Activated naive CD4-positive, alpha-beta T cell treated with anti-CD3 and anti-CD28 coated beads, Interleukin-2, amount 50 U/mL, for 16 hours (primary cell): Measurements from ENCODE around the gene RAD23B.
"Not testable (repeated sequence)": the region's sequence is repeated elsewhere in the genome, so short reads cannot be mapped to it uniquely, and the experiment has no call there.

Experiments used
- DNase-seq: peaks from one replicate; pipeline ENCODE4 v3.0.0-alpha.2; 2020

Gene RAD23B

GRCh38 chr9:107294756-107295155 lies 11.7 kb downstream of the RAD23B start:
- DNase-seq, result no peak

- no peak for DNase-seq
Observed at GRCh38 chr9:107295995-107296394, 12.9 kb downstream of the RAD23B start.

DNA sequence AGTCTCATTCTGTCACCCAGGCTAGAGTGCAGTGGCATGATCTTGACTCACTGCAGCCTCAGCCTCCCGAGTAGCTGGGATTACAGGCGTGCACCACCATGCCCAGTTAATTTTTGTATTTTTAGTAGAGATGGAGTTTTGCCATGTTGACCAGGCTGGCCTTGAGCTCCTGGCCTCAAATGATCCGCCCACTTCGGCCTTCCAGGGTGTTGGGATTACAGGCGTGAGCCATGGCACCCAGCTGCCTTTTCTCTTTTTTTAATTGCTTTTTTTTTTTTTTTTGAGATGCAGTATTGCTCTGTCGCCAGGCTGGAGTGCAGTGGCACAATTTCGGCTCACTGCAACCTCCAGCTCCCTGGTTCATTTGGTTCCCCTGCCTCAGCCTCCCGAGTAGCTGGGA lies 13.5 kb downstream of the RAD23B start:
- not testable (repeated sequence) for DNase-seq

DNA sequence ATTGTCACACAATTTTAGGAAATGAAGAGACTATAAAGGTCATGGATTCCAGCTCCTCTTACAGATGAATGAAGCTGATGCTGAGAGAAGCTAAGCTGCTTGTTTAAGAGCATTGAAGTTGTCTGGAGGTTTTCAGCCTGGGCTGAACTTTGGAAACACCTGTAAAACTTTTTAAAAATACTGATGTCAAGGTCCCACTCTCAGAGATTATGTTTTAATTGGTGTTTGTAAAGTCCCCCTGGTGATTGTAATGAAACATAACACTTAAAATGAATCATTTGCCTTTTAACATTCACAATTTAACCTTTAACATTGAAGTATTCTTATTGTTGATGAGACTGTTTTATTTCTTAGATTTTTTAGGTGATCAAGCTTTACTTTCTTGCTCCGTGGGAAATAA lies 16.4 kb downstream of the RAD23B start:
- no peak for DNase-seq

DNA sequence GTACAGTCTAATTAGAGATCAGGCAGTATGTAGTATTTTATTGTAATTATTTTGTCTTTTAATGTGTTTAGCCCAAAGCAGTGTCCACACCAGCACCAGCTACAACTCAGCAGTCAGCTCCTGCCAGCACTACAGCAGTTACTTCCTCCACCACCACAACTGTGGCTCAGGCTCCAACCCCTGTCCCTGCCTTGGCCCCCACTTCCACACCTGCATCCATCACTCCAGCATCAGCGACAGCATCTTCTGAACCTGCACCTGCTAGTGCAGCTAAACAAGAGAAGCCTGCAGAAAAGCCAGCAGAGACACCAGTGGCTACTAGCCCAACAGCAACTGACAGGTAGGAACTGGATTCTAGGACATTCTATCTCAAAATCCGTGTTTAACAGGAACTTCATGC lies 23.2 kb downstream of the RAD23B start:
- no peak for DNase-seq

GRCh38 chr9:107307331-107307730 lies 24.3 kb downstream of the RAD23B start:
- DNase-seq, result no peak

DNA sequence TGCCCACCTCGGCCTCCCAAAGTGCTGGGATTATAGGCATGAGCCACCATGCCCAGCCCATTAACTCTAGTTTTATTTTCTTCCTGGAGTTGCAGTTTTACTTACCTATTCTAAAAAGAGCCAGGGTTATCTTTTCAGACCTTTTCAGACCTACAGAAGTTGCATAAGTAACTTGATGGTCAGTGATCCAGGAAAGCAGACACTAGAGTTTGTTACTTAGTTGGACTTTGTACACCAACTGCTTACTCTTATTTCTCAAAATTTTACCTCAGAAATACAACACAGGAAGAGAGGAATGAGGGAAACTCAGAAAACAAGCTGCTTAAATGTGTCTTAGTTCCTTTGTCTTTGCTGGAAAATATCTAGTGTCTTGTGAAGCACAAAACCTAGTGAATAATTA lies 25.4 kb downstream of the RAD23B start:
- DNase-seq, result no peak

DNA sequence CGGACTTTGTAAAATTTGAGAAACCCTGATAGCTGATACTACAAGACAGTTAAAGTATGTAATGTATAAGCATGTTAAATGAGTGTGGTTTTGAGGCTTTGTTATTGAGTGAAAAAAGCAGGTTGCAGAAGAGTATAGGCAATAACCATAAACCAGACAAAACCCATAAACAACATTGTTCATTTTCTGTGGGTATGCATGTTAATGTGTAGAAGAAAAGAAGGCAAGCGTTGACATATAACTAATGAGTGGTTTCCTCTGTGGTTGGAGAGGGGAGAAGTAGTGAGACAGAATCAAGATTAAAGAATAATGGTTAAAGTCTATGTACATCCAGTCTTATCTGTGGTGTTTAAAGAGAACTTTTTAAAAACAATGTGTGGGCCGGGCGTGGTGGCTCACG lies 26.2 kb downstream of the RAD23B start:
- DNase-seq, result no peak

- DNase-seq, result no peak
Observed at GRCh38 chr9:107312376-107313050, 29.4 kb downstream of the RAD23B start.

GRCh38 chr9:107313555-107314096 lies 30.5 kb downstream of the RAD23B start:
- no peak for DNase-seq

DNA sequence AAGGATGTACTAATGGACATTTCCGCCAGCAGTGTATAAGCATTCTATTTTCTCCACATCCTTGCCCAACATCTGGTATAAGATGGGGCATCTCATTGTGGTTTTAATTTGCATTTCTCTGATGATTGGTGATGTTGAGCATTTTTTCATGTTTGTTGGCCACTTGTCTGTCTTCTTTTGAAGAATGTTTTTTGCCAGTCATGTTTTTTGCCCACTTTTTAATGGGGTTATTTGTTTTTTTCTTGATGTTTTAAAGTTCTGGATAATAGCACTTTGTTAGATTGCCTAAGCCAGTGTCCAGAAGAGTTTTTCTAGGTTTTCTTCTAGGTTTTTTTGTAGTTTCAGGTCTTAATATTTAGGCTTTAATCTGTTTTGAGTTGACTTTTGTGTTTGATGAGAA lies 31.7 kb downstream of the RAD23B start:
- no peak for DNase-seq

DNA sequence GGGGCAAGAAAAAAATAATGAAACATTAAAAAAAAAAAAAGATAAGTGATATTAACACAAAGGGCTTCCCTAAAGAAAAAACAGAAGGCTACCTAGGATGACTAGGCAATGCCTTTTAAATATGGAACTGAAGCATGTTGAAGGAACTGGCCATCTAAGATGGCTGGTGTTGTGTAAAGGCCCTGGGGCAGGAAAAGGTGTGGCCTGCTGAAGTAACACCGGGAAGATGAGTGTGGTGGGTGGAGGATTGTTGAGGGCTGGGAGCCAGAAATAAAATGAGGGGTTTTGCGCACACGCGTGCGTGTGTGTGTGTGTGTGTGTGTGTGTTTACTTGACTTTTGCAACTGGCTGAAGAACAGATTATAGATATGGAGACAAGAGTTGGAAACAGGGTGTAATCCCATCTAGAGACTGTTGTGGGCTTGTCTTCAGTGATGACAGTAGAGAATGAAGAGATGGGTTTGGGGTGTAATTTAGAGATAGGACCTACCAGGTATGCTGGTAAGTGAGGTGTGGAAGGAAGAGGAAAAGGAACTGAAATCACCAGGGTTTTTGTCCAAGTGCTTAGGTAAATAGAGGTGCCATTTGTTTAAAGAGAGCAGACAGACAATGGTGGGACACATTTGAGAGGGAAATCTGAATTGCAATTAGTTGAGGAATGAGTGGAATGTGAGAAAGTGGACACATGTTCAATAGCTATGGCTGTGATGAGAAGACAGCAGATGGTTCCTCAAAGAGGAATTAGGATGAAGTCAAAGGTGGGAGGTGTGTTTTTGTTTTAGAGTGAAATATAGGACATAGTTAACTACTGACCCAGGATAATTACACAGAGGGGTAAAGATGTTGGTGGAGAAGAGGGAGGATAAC lies 33.9 kb downstream of the RAD23B start:
- no peak for DNase-seq

GRCh38 chr9:107322643-107323042 lies 39.6 kb downstream of the RAD23B start:
- DNase-seq, result no peak

DNA sequence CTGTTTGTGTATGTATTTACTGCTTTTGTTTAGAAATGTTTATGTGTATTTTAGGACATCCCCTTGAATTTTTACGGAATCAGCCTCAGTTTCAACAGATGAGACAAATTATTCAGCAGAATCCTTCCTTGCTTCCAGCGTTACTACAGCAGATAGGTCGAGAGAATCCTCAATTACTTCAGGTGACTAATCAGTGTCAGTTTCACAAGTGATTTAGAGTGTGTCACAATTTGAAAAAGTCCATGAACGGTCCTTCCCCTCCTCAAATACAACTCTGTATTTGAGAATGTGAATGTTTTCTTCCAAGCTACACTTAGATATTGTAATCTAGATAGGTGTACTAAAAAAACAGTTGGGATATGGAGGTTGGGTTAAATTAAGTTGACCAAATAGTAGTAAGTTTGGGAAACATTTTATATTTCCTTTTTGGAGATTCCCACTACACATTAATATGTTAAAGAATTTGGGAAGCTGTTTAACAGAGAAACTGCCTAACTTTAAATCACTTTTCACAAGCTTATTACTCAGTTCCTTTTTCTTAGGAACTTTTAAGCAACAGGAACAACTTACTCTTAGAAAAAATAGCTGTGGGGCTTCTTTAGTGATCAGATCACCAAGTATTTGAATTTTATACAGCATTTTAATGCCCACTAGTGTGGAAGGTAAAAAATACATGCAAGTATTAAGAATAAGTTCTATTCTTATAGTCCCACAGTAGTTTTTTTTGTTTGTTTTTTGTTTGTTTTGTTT lies 40.9 kb downstream of the RAD23B start:
- no peak for DNase-seq

DNA sequence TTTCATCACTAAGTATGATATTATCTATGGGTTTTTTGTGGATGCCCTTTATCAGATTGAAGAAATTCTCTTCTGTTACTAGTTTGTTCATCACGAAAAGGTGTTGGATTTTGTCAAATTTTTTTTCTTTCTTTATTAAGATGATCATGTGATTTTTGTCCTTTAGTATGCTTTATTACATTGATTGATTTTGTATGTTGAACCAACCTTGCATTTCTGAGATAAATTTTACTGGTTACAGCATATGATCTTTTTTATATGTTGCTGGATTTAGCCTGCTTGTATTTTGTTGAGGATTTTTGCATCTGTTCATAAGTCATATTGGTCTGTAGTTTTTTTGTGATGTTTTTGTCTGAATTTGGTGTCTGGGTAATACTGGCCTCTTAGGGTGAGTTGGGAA lies 42.8 kb downstream of the RAD23B start:
- DNase-seq, result no peak

- DNase-seq, result no peak
Observed at GRCh38 chr9:107328510-107328909, 45.4 kb downstream of the RAD23B start.

DNA sequence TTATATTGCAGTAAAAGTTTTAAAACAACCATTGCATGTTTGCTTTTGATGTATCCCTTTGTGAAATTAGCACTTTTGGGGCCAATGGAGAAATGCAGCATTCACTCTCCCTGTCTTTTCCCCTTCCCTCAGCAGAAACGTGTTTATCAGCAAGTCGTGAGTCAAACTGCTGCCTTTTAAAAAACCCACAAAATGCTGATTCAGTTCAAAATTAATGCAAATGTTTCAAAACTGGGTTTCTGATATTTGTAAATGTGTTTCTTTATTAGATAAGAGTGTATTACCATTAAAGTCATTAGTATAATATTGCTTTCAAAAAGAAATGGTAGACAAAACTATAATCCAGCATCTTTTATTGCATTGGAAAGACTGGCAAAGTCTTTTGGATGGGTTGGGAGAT lies 47.3 kb downstream of the RAD23B start:
- DNase-seq, result no peak

- DNase-seq, result no peak
Observed at GRCh38 chr9:107332883-107333282, 49.8 kb downstream of the RAD23B start.

DNA sequence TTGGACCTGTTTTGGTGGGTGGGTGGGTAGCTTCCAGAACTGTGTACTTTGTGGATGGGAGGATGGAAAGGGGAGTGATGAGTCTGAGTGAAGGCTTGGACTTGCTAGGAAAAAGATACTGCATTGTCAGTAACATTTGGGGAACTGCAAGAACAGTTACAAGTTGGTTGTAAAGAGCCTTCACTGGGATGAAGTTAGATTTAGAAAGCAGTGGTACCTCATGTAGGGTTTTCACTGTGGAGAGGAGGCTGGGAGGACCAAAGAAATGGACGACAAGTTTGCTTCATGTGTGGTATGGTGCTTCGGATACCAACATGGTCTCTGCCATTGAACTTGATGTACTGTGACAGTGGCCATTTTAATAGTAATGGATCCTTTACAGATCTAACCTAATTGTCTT lies 50.3 kb downstream of the RAD23B start:
- no peak for DNase-seq

- no peak for DNase-seq
Observed at GRCh38 chr9:107334103-107334776, 51.2 kb downstream of the RAD23B start.

DNA sequence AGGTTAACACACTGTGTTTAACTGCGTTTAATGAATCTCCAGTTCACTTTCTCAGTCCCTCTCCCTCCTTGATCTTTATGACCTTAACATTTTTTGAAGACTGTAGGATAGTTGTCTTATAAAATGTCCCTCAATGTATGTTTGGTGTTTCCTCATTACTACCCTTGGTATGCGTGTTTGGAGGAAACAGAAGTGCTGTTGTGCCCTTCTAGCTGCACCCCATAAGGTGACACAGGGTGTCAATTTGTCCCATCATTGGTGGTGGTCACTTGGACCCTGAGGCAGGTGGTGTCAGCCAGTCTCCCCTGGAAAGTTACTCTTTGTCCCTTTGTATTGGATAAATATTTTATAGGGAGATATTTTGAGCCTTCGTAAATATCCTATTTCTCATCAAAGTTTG lies 52.3 kb downstream of the RAD23B start:
- DNase-seq, result no peak

DNA sequence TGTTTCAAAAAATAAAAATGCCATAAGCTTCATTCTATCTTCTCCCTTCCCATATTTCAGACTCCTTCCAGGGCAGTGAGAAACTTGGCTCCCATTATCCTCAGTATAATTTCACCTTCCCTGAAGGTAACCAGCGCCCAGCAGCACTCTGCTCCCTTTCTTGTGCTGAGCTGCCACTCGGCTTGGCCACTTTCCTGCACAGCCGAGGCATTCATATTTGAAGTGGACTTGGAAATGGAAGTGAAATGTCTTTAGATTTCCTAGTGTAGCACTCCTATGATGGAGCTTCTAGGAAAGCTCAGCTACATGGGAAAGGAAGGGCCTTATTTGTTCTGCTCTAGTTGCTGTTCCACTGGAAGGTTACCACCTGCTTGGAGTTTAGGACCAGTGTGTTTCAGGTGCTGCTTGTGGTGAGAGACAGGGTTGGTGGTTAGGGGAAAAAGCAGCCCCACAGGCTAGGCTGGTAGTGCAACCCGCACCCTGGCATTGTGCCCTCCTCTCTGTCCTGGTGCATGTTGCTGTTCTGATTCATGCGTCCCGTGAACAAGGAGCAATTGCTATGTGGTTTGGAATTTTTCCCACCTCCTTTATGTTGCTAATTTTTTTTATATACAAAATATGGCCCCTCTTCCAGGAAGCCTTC lies 53.8 kb downstream of the RAD23B start:
- no peak for DNase-seq
